ENCODE measurements around the gene ZNF564. TPM values are rescaled to one million over a fixed set of nuclear protein-coding genes. Genes with fewer than 3 reads are reported as not detected.

The ZNF564 gene
- total and polyA plus RNA-seq, 2 of the 13 experiments (the other 11 are each of a cell fraction or from before 2014, with no cell fraction given), result 2.3 to 11.1 TPM

DNA sequence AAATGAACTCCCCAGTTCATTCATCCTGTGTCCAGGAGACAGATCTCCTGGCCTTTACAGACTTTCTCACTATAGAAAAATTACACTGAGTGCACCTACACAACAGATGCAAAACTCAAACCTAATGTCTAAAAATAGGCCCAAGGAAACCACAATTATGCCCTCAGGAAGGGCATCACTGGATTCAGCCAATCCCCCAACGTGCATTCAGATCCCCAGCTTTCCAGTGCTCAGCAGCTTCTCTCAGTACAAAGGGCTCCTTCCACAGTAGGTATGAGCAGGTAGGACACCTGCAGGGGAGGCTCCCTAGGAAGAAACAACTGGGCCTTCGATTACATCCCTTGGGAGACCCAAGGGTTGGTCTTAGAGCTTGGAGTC lies 68.8 kb downstream of the ZNF564 start:
- WGBS (ENCODE audit: low lambda C conversion rate), result 47% methylated on average over 2 of the region's 2 CpGs

More for the DNA sequence above, 68.8 kb downstream of the ZNF564 start:
- Histone ChIP-seq H3K9me3 (ENCODE audit: low read length) (no peaks in the 10 kb centered on the region), H4K20me1 (ENCODE audit: insufficient read depth, low read length) (no peaks in the 10 kb centered on the region), H3K27me3 (ENCODE audit: control insufficient read depth in 1 of 2, insufficient read depth in 2 of 2, low read length in 2 of 2) (no peaks in the 10 kb centered on the region), H2AFZ (ENCODE audit: low read length) (no peak overlapping the region), H3K79me2 (ENCODE audit: insufficient read depth, low read length) (peaks cover 34% of the 10 kb centered on the region), H3K4me3 (replicated peaks in 1 of 3; ENCODE audit: insufficient read depth in 1 of 3, low read depth in 2 of 3, low read length in 3 of 3) (no peak overlapping the region), H3K27ac (ENCODE audit: extremely low read length, insufficient read depth, low read length) (peak overlapping the region; percentile 23), H3K36me3 (replicated peaks in 1 of 2; ENCODE audit: control insufficient read depth in 1 of 2, insufficient read depth in 2 of 2, low read length in 2 of 2) (no peaks in the 10 kb centered on the region), H3K4me1 (ENCODE audit: insufficient read depth, low read length) (peaks cover 37% of the 10 kb centered on the region), H3K9ac (ENCODE audit: insufficient read depth, low read depth, low read length) (0 out of 2 replicates have a peak overlapping the region, but pooled peaks have one; percentile 1), H3K4me2 (ENCODE audit: low read depth, low read length) (peak overlapping the region; percentile 38)
- intact Hi-C loops (cut with micrococcal nuclease; ENCODE audit: unreplicated experiment) (loop anchor here (5.0 kb wide), 2 partner anchors 40 to 70 kb away; partner anchors contain the start of genes ZNF443 and ZNF564), in situ Hi-C loops (cut with HindIII; ENCODE audit: extremely low pct_ligation_motif_present, low pct_unique_long_range_greater_than_20kb) (loop anchor here (5.0 kb wide), 1 partner anchor 40 kb away; the partner anchor contains the start of gene ZNF443)
- POLR2A ChIA-PET, result interaction anchor here (1.2 to 6.1 kb wide), 3 partner anchors 14 to 117 kb away, joined by 3 to 62 read pairs (median 4); partner anchors contain the start of genes ZNF442 and ZNF443
- BruUV-seq (replicated peaks), result no TSS peak
- CTCF ChIA-PET (ENCODE audit: low intra/inter-chr PET ratio, low total read pairs), result no interaction called here
- FAIRE-seq, result no peak
- ATAC-seq, result no peak
- no peak for DNase-seq (ENCODE audit: low spot score)
- TF ChIP-seq EHMT2 (IDR thresholded peaks at IDR 0.05; ENCODE audit: borderline replicate concordance, low read depth, low read length), result no peak
- TF ChIP-seq HCFC1 (IDR thresholded peaks at IDR 0.05; ENCODE audit: low read depth, low read length), result no peak
- no peak for TF ChIP-seq SKIL (CRISPR knock-in tag; IDR thresholded peaks at IDR 0.05; ENCODE audit: borderline replicate concordance)
- TF ChIP-seq DNMT3B (CRISPR knock-in tag; conservative IDR thresholded peaks at IDR 0.05), result no peak
- TF ChIP-seq CREM (IDR thresholded peaks at IDR 0.05), result no peak
- no peak for TF ChIP-seq CREM (CRISPR knock-in tag; IDR thresholded peaks at IDR 0.05)
- TF ChIP-seq ZMYM3 (CRISPR knock-in tag; IDR thresholded peaks at IDR 0.05), result no peak
- no peak for TF ChIP-seq SNAI1 (CRISPR knock-in tag; IDR thresholded peaks at IDR 0.05; ENCODE audit: borderline replicate concordance)
